ENCODE measurements around the gene CTNNA2.

DNA sequence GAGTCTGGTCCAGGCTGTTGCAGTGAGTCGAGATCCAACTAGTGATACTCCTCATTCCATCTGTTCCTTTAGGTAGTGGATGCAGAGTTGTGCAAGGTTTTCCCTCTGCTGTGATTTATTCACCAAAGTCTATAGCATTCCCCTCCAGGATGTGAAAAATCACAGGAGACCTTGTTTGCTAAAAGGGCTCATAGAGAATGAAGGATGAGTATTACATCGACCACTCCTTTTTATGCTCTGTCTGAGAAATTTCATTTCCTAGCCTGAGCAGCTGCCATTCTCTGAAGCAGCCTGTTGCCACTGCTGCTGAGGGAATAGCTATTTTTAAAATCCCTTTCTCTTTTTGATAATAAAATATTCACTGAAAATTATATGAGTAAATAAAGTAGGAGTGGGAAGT, 925.8 kb downstream of the CTNNA2 start:
- TF ChIP-seq EZH2phosphoT487 (IDR thresholded peaks at IDR 0.05; ENCODE audit: low read depth): no peak
- TF ChIP-seq, protein P1, sequence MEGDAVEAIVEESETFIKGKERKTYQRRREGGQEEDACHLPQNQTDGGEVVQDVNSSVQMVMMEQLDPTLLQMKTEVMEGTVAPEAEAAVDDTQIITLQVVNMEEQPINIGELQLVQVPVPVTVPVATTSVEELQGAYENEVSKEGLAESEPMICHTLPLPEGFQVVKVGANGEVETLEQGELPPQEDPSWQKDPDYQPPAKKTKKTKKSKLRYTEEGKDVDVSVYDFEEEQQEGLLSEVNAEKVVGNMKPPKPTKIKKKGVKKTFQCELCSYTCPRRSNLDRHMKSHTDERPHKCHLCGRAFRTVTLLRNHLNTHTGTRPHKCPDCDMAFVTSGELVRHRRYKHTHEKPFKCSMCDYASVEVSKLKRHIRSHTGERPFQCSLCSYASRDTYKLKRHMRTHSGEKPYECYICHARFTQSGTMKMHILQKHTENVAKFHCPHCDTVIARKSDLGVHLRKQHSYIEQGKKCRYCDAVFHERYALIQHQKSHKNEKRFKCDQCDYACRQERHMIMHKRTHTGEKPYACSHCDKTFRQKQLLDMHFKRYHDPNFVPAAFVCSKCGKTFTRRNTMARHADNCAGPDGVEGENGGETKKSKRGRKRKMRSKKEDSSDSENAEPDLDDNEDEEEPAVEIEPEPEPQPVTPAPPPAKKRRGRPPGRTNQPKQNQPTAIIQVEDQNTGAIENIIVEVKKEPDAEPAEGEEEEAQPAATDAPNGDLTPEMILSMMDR (IDR thresholded peaks at IDR 0.05; ENCODE audit: low read depth, low read length): no peak

Measured in OCI-LY3 (cell line).